Tibial artery (tissue), 4 donors: ENCODE measurements around the gene PARP16.
"Not testable (repeated sequence)": the region's sequence is repeated elsewhere in the genome, so short reads cannot be mapped to it uniquely, and the experiment has no call there.

Source experiments
- DNase-seq, 2 donors: peaks; one replicate each; pipeline ENCODE4 v3.0.0-alpha.2; 2019
- H3K27ac ChIP-seq, 2 donors: fragments of 200-600 bp; sonication (generic) in 1 of 2; 1 replicate in 1 of 2; 2 replicates in 1 of 2; pipeline ENCODE4 v1.5.1; 2018 to 2019; ENCODE audit warnings: mild to moderate bottlenecking in 1 of 2
- H3K27me3 ChIP-seq, 2 donors: fragments of 200-600 bp; sonication (generic) in 1 of 2; one replicate each; pipeline versions ENCODE4 v1.5.1 to v1.6.0; 2016 to 2019
- H3K36me3 ChIP-seq, 3 donors: fragments of 200-600 bp; sonication (generic) in 2 of 3; one replicate each; pipeline ENCODE4 v1.5.1; 2016 to 2019; ENCODE audit warnings: mild to moderate bottlenecking in 2 of 3
- H3K4me1 ChIP-seq, 4 donors: fragments of 200-600 bp; sonication (generic) in 2 of 4; 1 replicate in 3 of 4; 2 replicates in 1 of 4; pipeline ENCODE4 v1.5.1; 2016 to 2019
- H3K4me3 ChIP-seq, 2 donors: fragments of 200-600 bp; sonication (generic) in 1 of 2; 1 replicate in 1 of 2; 2 replicates in 1 of 2; pipeline ENCODE4 v1.5.1; 2018 to 2019; ENCODE audit warnings: mild to moderate bottlenecking in 2 of 2
- H3K9me3 ChIP-seq, 3 donors: fragments of 200-600 bp; sonication (generic) in 1 of 3; one replicate each; pipeline ENCODE4 v1.5.1; 2016 to 2019
- intact Hi-C: fragments of 100-400 bp; cut with DNase I; formaldehyde crosslinking; loops from one replicate; pipeline ENCODE4 v1.15.0; 2023; ENCODE audit warnings: low total_unique reads
- TF ChIP-seq, protein P1 (sequence below), 2 experiments: fragments of 200-600 bp in 1 of 2; fragments of 450-650 bp in 1 of 2; IDR thresholded peaks; one replicate each; pipeline ENCODE4 v1.5.1; 2017 to 2019; ENCODE audit warnings: antibody characterized with exemption in 2 of 2, mild to moderate bottlenecking in 1 of 2, moderate library complexity in 1 of 2

The PARP16 gene

DNA sequence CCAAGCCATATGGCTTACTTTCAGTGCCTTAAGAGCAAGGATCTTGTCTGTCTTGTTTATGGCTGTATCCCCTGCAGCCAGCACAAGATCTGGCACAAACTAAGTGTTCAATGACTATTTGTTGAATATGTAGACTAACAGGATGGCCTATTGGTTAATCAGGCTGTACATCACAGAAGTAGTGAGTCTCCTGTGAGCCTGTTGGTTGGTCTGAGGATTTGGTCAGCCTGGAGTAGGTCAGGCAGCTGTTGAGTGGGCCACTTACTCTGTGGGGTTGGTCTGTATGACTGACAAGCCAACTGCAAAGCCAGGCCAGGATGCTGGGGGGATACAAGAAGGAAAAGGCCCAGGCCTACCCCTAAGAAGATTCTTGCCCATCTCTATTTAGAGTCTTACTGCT is 42.0 kb downstream of the PARP16 start:
- Histone ChIP-seq H3K4me3 (no peak overlapping the region), H3K27me3 (no peaks in the 10 kb centered on the region), H3K4me1 (no peaks in the 10 kb centered on the region), H3K9me3 (no peaks in the 10 kb centered on the region), H3K36me3 (peaks cover 0 to 29% (median 0%) of the 10 kb centered on the region in 3 donors), H3K27ac (no peak overlapping the region)
- TF ChIP-seq, protein P1, sequence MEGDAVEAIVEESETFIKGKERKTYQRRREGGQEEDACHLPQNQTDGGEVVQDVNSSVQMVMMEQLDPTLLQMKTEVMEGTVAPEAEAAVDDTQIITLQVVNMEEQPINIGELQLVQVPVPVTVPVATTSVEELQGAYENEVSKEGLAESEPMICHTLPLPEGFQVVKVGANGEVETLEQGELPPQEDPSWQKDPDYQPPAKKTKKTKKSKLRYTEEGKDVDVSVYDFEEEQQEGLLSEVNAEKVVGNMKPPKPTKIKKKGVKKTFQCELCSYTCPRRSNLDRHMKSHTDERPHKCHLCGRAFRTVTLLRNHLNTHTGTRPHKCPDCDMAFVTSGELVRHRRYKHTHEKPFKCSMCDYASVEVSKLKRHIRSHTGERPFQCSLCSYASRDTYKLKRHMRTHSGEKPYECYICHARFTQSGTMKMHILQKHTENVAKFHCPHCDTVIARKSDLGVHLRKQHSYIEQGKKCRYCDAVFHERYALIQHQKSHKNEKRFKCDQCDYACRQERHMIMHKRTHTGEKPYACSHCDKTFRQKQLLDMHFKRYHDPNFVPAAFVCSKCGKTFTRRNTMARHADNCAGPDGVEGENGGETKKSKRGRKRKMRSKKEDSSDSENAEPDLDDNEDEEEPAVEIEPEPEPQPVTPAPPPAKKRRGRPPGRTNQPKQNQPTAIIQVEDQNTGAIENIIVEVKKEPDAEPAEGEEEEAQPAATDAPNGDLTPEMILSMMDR (IDR thresholded peaks at IDR 0.05) = no peak
- no peak for DNase-seq
- intact Hi-C loops = no loop called here

GRCh38 chr15:65236443-65236842 is 50.2 kb downstream of the PARP16 start:
- H3K4me1 ChIP-seq, H3K9me3 ChIP-seq, H3K27ac ChIP-seq, intact Hi-C loops, H3K36me3 ChIP-seq, H3K4me3 ChIP-seq, H3K27me3 ChIP-seq: not testable (repeated sequence)
- peak in 1 of 2 donors; percentile 54 for DNase-seq

DNA sequence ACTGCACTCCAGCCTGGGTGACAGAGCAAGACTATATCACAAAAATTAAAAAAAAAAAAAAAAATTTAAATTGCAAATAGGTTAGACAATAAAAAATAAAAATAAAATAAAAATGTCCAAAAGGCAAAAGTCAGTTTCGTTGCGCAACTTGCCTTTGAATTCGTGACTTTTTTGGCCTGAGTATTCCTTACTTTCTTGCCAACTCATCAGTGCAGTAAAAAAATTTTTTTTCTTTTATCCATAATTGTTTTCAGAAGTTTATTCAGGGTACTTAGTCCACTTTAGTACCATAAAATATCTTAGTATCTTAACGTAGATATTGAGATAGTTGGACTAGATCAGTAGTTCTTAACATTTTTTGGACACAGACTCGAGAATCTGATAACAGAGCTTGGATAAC is 53.0 kb downstream of the PARP16 start:
- no peak for DNase-seq
- no peak overlapping the region for H3K27ac ChIP-seq
- no peaks in the 10 kb centered on the region for H3K9me3 ChIP-seq
- H3K4me3 ChIP-seq = no peak overlapping the region
- no peaks in the 10 kb centered on the region for H3K27me3 ChIP-seq
- no peaks in the 10 kb centered on the region for H3K4me1 ChIP-seq
- H3K36me3 ChIP-seq = no peaks in the 10 kb centered on the region
- intact Hi-C loops = no loop called here
- TF ChIP-seq, protein P1 (IDR thresholded peaks at IDR 0.05) = no peak

DNA sequence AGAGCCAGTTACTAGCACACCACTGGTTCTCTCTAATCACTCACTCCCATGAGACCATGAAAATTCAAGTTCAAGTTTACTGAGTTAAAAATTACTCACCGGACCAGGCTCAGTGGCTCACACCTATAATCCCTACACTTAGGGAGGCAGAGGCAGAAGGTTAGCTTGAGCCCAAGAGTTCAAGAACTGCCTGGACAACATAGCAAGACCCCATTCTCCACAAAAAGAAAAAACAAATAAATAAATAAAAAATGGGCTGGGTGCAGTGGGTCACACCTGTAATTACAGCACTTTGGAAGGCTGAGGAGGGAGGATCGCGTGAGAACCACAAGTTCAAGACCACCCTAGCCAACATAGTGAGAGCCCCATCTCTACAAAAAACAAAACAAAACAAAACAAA is 54.2 kb downstream of the PARP16 start:
- no peak overlapping the region for H3K4me3 ChIP-seq
- H3K36me3 ChIP-seq = no peaks in the 10 kb centered on the region
- intact Hi-C loops = no loop called here
- no peaks in the 10 kb centered on the region for H3K9me3 ChIP-seq
- H3K27me3 ChIP-seq = no peaks in the 10 kb centered on the region
- DNase-seq = no peak
- no peaks in the 10 kb centered on the region for H3K4me1 ChIP-seq
- TF ChIP-seq, protein P1 (IDR thresholded peaks at IDR 0.05) = no peak
- H3K27ac ChIP-seq = no peak overlapping the region

DNA sequence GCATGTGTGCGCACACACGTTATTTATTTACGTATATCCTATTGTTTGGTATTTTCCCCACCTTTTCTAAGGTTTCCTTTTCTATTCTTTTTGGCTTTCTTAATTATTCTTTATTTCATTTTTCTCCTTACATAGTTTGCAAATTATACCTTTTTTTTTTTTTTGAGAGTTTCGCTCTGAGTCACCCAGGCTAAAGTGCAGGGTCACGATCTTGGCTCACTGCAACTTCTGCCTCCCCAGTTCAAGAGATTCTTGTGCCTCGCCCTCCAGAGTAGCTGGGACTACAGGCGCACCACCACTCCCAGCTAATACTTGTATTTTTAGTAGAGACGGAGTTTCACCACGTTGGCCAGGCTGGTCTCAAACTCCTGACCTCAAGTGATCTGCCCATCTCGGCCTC is 55.4 kb downstream of the PARP16 start:
- Histone ChIP-seq H3K4me3 (no peak overlapping the region), H3K27ac (no peak overlapping the region), H3K9me3 (no peaks in the 10 kb centered on the region), H3K4me1 (no peaks in the 10 kb centered on the region), H3K36me3 (no peaks in the 10 kb centered on the region), H3K27me3 (no peaks in the 10 kb centered on the region)
- TF ChIP-seq, protein P1 (IDR thresholded peaks at IDR 0.05) = no peak
- no peak for DNase-seq
- intact Hi-C loops = no loop called here

DNA sequence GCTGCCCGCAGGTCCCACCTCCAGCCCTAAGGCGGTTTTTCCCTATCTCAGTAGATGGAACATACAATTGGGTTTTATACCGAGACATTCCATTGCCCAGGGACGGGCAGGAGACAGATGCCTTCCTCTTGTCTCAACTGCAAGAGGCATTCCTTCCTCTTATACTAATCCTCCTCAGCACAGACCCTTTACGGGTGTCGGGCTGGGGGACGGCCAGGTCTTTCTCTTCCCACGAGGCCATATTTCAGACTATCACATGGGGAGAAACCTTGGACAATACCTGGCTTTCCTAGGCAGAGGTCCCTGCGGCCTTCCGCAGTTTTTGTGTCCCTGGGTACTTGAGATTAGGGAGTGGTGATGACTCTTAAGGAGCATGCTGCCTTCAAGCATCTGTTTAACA is 59.8 kb downstream of the PARP16 start:
- H3K9me3 ChIP-seq, intact Hi-C loops, H3K4me3 ChIP-seq, H3K4me1 ChIP-seq, H3K27ac ChIP-seq, H3K27me3 ChIP-seq, DNase-seq, H3K36me3 ChIP-seq: not testable (repeated sequence)

- no peak overlapping the region for H3K4me3 ChIP-seq
- H3K9me3 ChIP-seq = no peaks in the 10 kb centered on the region
- no peak for DNase-seq
- H3K27me3 ChIP-seq = no peaks in the 10 kb centered on the region
- no peaks in the 10 kb centered on the region for H3K36me3 ChIP-seq
- no peak overlapping the region for H3K27ac ChIP-seq
- TF ChIP-seq, protein P1 (IDR thresholded peaks at IDR 0.05) = no peak
- H3K4me1 ChIP-seq = no peaks in the 10 kb centered on the region
- intact Hi-C loops = no loop called here
These were observed 60.5 kb downstream of the PARP16 start for GRCh38 chr15:65226221-65226620.
